ENCODE data around the gene DAPK1.

DNA sequence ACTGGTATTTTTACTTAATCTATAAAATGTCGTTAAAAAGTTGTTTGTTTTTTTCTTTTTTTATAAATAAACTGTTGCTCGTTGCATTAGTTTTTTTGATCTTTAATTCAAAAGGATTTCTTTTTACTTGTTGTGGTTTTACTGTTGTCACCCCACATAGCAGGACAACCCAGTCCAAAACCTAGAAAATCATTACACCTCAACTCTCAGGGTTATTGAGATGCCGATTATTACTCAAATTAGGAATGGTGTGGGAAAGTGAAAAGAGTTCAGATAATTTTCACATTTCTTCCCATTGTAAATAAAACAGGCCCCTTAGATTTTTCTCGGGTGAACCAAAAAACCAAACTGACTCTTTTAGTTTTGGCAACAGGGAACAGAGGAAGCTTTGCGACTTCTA is 210.9 kb downstream of the DAPK1 start:
- TF ChIP-seq CTCF (IDR thresholded peaks at IDR 0.05) (no peak), POLR2A (IDR thresholded peaks at IDR 0.05) (no peak)
